K562 (cell line): Measurements from ENCODE around the gene MBD5. TPM values are rescaled to one million over a fixed set of nuclear protein-coding genes. Genes with fewer than 3 reads are reported as not detected.

ENCODE experiments used
- ATAC-seq: fragments of 200-7000 bp; cut with Tn5 transposase; 3 replicates; pipeline ENCODE4 v1.9.1; 2020; ENCODE audit warnings: moderate library complexity
- BruUV-seq: library from RNA; stranded (reverse); fragments of 400-500 nt; replicated peaks from 2 replicates; lab custom pipeline; 2021; lab: Mats Ljungman, UMichigan
- CTCF ChIA-PET: fragments of 300-600 bp; formaldehyde crosslinking; extraction: SDS; loops from one replicate; lab custom pipeline; 2021; ENCODE audit warnings: low intra/inter-chr PET ratio; lab: Yijun Ruan, JAX
- POLR2A ChIA-PET: fragments of 300-600, 350-650 bp; sonication (Branson Sonifier 250); formaldehyde crosslinking; extraction: SDS; loops from one replicate; lab custom pipeline; 2021; ENCODE audit warnings: antibody characterized with exemption, inconsistent platforms; lab: Yijun Ruan, JAX
- DNase-seq, 4 experiments: peaks; one replicate each; pipeline versions ENCODE4 v3.0.0 to v3.0.0-alpha.2; 2011 to 2018; ENCODE audit warnings: low spot score in 3 of 4, mixed read lengths in 3 of 4; ENCODE audit errors: extremely low read depth in 1 of 4
- FAIRE-seq: peaks from 2 replicates; lab custom pipeline; 2011; peaks lifted over from hg19 to GRCh38; lab: Jason Lieb, UNC
- H2AFZ ChIP-seq: 2 replicates; pipeline ENCODE4 v1.6.0; 2011; ENCODE audit warnings: low read depth, low read length, control low read depth, inconsistent platforms
- H3K27ac ChIP-seq: fragments of 200-600 bp; 3 replicates; pipeline ENCODE4 v1.8.0; 2011; ENCODE audit warnings: low read depth, mild to moderate bottlenecking, control low read depth, inconsistent platforms, low read length, moderate library complexity, mixed read lengths; ENCODE audit errors: extremely low read depth
- H3K27me3 ChIP-seq, 2 experiments: fragments of 300-600 bp in 1 of 2; 2 replicates in 1 of 2; 3 replicates in 1 of 2; pipeline versions ENCODE4 v1.6.0 to v1.8.0; 2011; ENCODE audit warnings: inconsistent platforms in 2 of 2, low read length in 2 of 2, mild to moderate bottlenecking in 1 of 2, mixed read lengths in 1 of 2, moderate library complexity in 1 of 2; ENCODE audit not compliant: control insufficient read depth in 2 of 2, insufficient read depth in 2 of 2
- H3K36me3 ChIP-seq: fragments of 300-600 bp; 3 replicates; pipeline ENCODE4 v1.8.0; 2011; ENCODE audit warnings: mild to moderate bottlenecking, low read length, inconsistent platforms; ENCODE audit not compliant: control insufficient read depth, insufficient read depth
- H3K4me1 ChIP-seq, 2 experiments: fragments of 200-600 bp in 1 of 2; replicated peaks in 1 of 2; 2 replicates in 1 of 2; 3 replicates in 1 of 2; pipeline versions ENCODE4 v1.5.1 to v1.8.0; 2011; ENCODE audit warnings: inconsistent platforms in 2 of 2, low read length in 2 of 2, mild to moderate bottlenecking in 1 of 2, mixed read lengths in 1 of 2, moderate library complexity in 1 of 2; ENCODE audit not compliant: control insufficient read depth in 2 of 2, insufficient read depth in 2 of 2
- H3K4me2 ChIP-seq: 2 replicates; pipeline ENCODE4 v1.6.1; 2011; ENCODE audit warnings: low read length, control low read depth, inconsistent platforms, mixed read lengths; ENCODE audit not compliant: insufficient read depth
- H3K4me3 ChIP-seq: fragments of 200-600 bp; sonication (generic), shearing (Covaris generic); 2 replicates; pipeline ENCODE4 v1.5.1; 2016; ENCODE audit warnings: control low read depth, inconsistent platforms
- H3K79me2 ChIP-seq: fragments of 200-600 bp; 3 replicates; pipeline ENCODE4 v1.8.0; 2011; ENCODE audit warnings: low read length, inconsistent platforms; ENCODE audit not compliant: control insufficient read depth, insufficient read depth
- H3K9ac ChIP-seq, 2 experiments: 2 replicates each; pipeline versions ENCODE4 v1.6.0 to v1.6.1; 2011; ENCODE audit warnings: low read depth in 2 of 2, low read length in 2 of 2, control low read depth in 1 of 2, inconsistent platforms in 1 of 2, mild to moderate bottlenecking in 1 of 2, mixed read lengths in 1 of 2; ENCODE audit not compliant: insufficient read depth in 1 of 2
- H3K9me1 ChIP-seq: one replicate; pipeline ENCODE4 v1.6.0; 2011; ENCODE audit warnings: inconsistent platforms, mild to moderate bottlenecking, low read length, moderate library complexity; ENCODE audit not compliant: control insufficient read depth, insufficient read depth
- H3K9me3 ChIP-seq: replicated peaks from 2 replicates; pipeline ENCODE4 v1.5.1; 2011; ENCODE audit warnings: low read depth, low read length, inconsistent platforms; ENCODE audit not compliant: control insufficient read depth, insufficient read depth
- H4K20me1 ChIP-seq: replicated peaks from 2 replicates; pipeline ENCODE4 v1.6.1; 2011; ENCODE audit warnings: low read length, inconsistent platforms, mixed read lengths; ENCODE audit not compliant: control insufficient read depth, insufficient read depth
- RBFOX2 ChIP-seq: fragments of 200-400 bp; formaldehyde crosslinking; IDR thresholded peaks from 2 replicates; pipeline ENCODE4 v1.6.1; 2017; ENCODE audit warnings: low read depth, mild to moderate bottlenecking, low read length, moderate library complexity
- SMARCA4 ChIP-seq: fragments of 450-650 bp; IDR thresholded peaks from 2 replicates; pipeline ENCODE4 v1.6.1; 2016
- SRF ChIP-seq, 2 experiments: fragments of 250-450, 450-650 bp in 1 of 2; sonication (Bioruptor Pico) in 1 of 2; sonication (generic) in 1 of 2; formaldehyde crosslinking; IDR thresholded peaks; 2 replicates each; pipeline versions ENCODE4 v1.5.0 to v1.5.1; 2020 to 2022; ENCODE audit warnings: mild to moderate bottlenecking in 1 of 2, missing genetic modification reagents in 1 of 2
- TAF15 ChIP-seq: fragments of 200-400 bp; formaldehyde crosslinking; IDR thresholded peaks from 2 replicates; pipeline ENCODE4 v1.6.1; 2017; ENCODE audit warnings: mild to moderate bottlenecking, low read depth, low read length, moderate library complexity
- THRAP3 ChIP-seq: fragments of 450-650 bp; IDR thresholded peaks from 2 replicates; pipeline ENCODE4 v1.6.1; 2016; ENCODE audit warnings: mild to moderate bottlenecking, inconsistent platforms, borderline replicate concordance
- ZBED1 ChIP-seq: IDR thresholded peaks from 2 replicates; pipeline ENCODE4 v1.6.1; 2014
- ZNF639 ChIP-seq, 2 experiments: fragments of 200-800 bp in 1 of 2; sonication (Bioruptor generic) in 1 of 2; sonication (generic) in 1 of 2; formaldehyde crosslinking in 1 of 2; IDR thresholded peaks in 1 of 2; conservative IDR thresholded peaks in 1 of 2; 2 replicates each; pipeline versions ENCODE4 v1.5.0 to v1.6.1; 2016 to 2020; ENCODE audit warnings: missing compliant biosample characterization in 1 of 2, missing genetic modification characterization in 1 of 2, missing genetic modification reagents in 1 of 2
- WGBS: fragments of 100-300 bp; shearing (Covaris generic); methylation state at CpG from one replicate; pipeline ENCODE4 v1.1.6; 2016; ENCODE audit warnings: low coverage, mixed read lengths; ENCODE audit not compliant: insufficient coverage; ENCODE audit errors: missing lambda C conversion rate; 5-methylcytosine and 5-hydroxymethylcytosine counted together
- in situ Hi-C: fragments of 300-500 bp; cut with MboI; formaldehyde crosslinking; loops from 4 replicates; pipeline ENCODE4 v1.15.0; 2018; ENCODE audit warnings: inconsistent platforms, mixed read lengths
- intact Hi-C: fragments of 100-400 bp; cut with micrococcal nuclease; formaldehyde crosslinking; loops from 2 replicates; pipeline ENCODE4 v1.14.2; 2022
- polyA plus RNA-seq, 8 experiments: library from polyadenylated mRNA; depleted of rRNA in 4 of 8; stranded (reverse) in 5 of 8; unstranded in 3 of 8; fragments of >200 nt; fragmentation: Nextera tagmentation in 2 of 8; fragmentation: Illumina TruSeq in 1 of 8; extraction: Ambion mirVana in 2 of 8; extraction: Trizol in 1 of 8; gene quantifications; 2 replicates each; pipeline versions ENCODE4 v1.2.1 to v1.2.3, GENCODE V29; 2011 to 2014; ENCODE audit warnings: inconsistent platforms in 1 of 8, missing spikeins in 1 of 8
- total RNA-seq, 7 experiments: library from RNA; depleted of rRNA in 6 of 7; stranded (reverse); fragments of >200 nt in 6 of 7; fragmentation: Illumina TruSeq in 2 of 7; extraction: Trizol in 2 of 7; gene quantifications; 2 replicates each; pipeline versions ENCODE4 v1.2.1 to v1.2.3, GENCODE V29; 2011 to 2021; ENCODE audit warnings: low replicate concordance in 1 of 7

The MBD5 gene
- total and polyA plus RNA-seq, 9 of the 15 experiments (the other 6 are each of a cell fraction or from before 2014, with no cell fraction given) = 3.4 to 14.5 (median 9.0) TPM

GRCh38 chr2:148302526-148302925 is 281.6 kb downstream of the MBD5 start:
- no peak overlapping the region for H3K4me3 ChIP-seq
- DNase-seq = no peak
- WGBS = 0% methylated on average over 4 of the region's 4 CpGs
- no peaks in the 10 kb centered on the region for H3K27me3 ChIP-seq
- H3K27ac ChIP-seq = no peak overlapping the region
- TF ChIP-seq SRF (CRISPR knock-in tag; IDR thresholded peaks at IDR 0.05) (no peak), ZNF639 (CRISPR knock-in tag; conservative IDR thresholded peaks at IDR 0.05 in 1 of 2, IDR thresholded peaks at IDR 0.05 in 1 of 2) (no peak), TAF15 (no peak), ZBED1 (no peak), RBFOX2 (no peak), THRAP3 (no peak), SMARCA4 (no peak)
- no peaks in the 10 kb centered on the region for H3K9me1 ChIP-seq
- ChIA-PET CTCF (no interaction called here), POLR2A (no interaction called here)
- no peaks in the 10 kb centered on the region for H3K79me2 ChIP-seq
- in situ Hi-C loops (no loop called here), intact Hi-C loops (no loop called here)
- no peaks in the 10 kb centered on the region for H4K20me1 ChIP-seq
- H3K9me3 ChIP-seq = no peaks in the 10 kb centered on the region
- H3K9ac ChIP-seq = no peak overlapping the region
- H3K36me3 ChIP-seq = no peaks in the 10 kb centered on the region
- BruUV-seq = no TSS peak
- ATAC-seq = no peak
- FAIRE-seq = no peak
- H3K4me2 ChIP-seq = no peak overlapping the region
- H3K4me1 ChIP-seq = no peaks in the 10 kb centered on the region
- no peak overlapping the region for H2AFZ ChIP-seq
